Tibial nerve (tissue), 4 donors: ENCODE data around the gene SCUBE2. TPM values are rescaled to one million over a fixed set of nuclear protein-coding genes. Genes with fewer than 3 reads are reported as not detected.
A peak's percentile ranks its signal among the peaks of the same experiment; 100 is the strongest.

Experiments
- DNase-seq, 2 donors: peaks; one replicate each; pipeline ENCODE4 v3.0.0-alpha.2; 2019; ENCODE audit warnings: low spot score in 2 of 2
- H3K27ac ChIP-seq, 4 donors: fragments of 200-600 bp; sonication (generic) in 3 of 4; one replicate each; pipeline ENCODE4 v1.5.1; 2017 to 2019; ENCODE audit warnings: mild to moderate bottlenecking in 1 of 4
- H3K27me3 ChIP-seq, 2 donors: fragments of 200-600 bp; sonication (generic) in 1 of 2; one replicate each; pipeline versions ENCODE4 v1.5.1 to v1.6.0; 2017 to 2019
- H3K36me3 ChIP-seq, 3 donors: fragments of 200-600 bp; sonication (generic); one replicate each; pipeline ENCODE4 v1.5.1; 2018 to 2019
- H3K4me1 ChIP-seq, 4 donors: fragments of 200-600 bp; sonication (generic) in 3 of 4; one replicate each; pipeline ENCODE4 v1.5.1; 2017 to 2019
- H3K4me3 ChIP-seq, 4 donors: fragments of 200-600 bp; sonication (generic) in 3 of 4; one replicate each; pipeline ENCODE4 v1.5.1; 2017 to 2019; ENCODE audit warnings: mild to moderate bottlenecking in 1 of 4, moderate library complexity in 1 of 4
- H3K9me3 ChIP-seq, 4 donors: fragments of 200-600 bp; sonication (generic) in 3 of 4; one replicate each; pipeline ENCODE4 v1.5.1; 2017 to 2019
- EP300 ChIP-seq, 2 donors: sonication (generic); formaldehyde crosslinking; IDR thresholded peaks; one replicate each; pipeline ENCODE4 v1.6.1; 2017; ENCODE audit warnings: antibody characterized with exemption in 2 of 2, mild to moderate bottlenecking in 1 of 2
- POLR2A ChIP-seq, 2 donors: fragments of 450-650 bp; IDR thresholded peaks; one replicate each; pipeline ENCODE4 v1.6.1; 2017; ENCODE audit warnings: antibody characterized with exemption in 2 of 2, mild to moderate bottlenecking in 2 of 2, moderate library complexity in 2 of 2
- WGBS, 2 donors: methylation state at CpG; one replicate each; pipeline ENCODE4 v1.1.5; 2018; 5-methylcytosine and 5-hydroxymethylcytosine counted together
- total RNA-seq, 4 donors: library from RNA; depleted of rRNA; stranded (reverse); fragments of >200 nt; gene quantifications; one replicate each; pipeline ENCODE4 v1.1.0, GENCODE V29; 2016
- TF ChIP-seq, protein P1 (sequence below), 5 experiments: fragments of 200-600 bp in 3 of 5; fragments of 450-650 bp in 2 of 5; sonication (generic) in 3 of 5; IDR thresholded peaks; one replicate each; pipeline ENCODE4 v1.5.1; 2016 to 2019; ENCODE audit warnings: antibody characterized with exemption in 5 of 5, mild to moderate bottlenecking in 3 of 5, moderate library complexity in 2 of 5

The SCUBE2 gene
- total RNA-seq, 4 donors from 2014 or later, result 3.1 to 12.6 (median 4.7) TPM

DNA sequence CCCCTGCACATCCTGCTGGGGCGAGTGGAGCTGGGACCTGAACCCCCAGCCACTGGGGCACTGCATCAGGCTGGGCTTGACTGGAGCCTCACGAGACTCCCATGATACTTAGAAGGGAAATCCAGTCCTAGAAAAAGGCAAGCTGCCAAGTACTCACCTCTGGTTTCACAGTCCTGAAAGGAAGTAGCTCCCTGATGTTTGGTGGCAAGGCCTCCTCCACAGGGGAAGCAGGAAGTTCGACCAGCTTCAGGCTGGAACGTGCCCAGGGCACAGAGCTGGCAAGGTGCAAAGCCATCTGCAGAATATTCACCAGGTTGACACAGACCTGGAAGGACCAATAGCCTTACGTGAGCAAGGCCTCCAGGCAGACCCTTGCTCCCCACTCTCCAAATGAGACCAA lies 60.8 kb downstream of the SCUBE2 start:
- WGBS, 2 donors, result 78 to 90% methylated on average over 5 of the region's 5 CpGs
- Histone ChIP-seq H3K9me3 (no peaks in the 10 kb centered on the region), H3K4me1 (peaks cover 0 to 13% (median 0%) of the 10 kb centered on the region in 4 donors), H3K27me3 (no peaks in the 10 kb centered on the region), H3K4me3 (no peak overlapping the region), H3K27ac (no peak overlapping the region), H3K36me3 (no peaks in the 10 kb centered on the region)
- no peak for DNase-seq
- TF ChIP-seq, protein P1, sequence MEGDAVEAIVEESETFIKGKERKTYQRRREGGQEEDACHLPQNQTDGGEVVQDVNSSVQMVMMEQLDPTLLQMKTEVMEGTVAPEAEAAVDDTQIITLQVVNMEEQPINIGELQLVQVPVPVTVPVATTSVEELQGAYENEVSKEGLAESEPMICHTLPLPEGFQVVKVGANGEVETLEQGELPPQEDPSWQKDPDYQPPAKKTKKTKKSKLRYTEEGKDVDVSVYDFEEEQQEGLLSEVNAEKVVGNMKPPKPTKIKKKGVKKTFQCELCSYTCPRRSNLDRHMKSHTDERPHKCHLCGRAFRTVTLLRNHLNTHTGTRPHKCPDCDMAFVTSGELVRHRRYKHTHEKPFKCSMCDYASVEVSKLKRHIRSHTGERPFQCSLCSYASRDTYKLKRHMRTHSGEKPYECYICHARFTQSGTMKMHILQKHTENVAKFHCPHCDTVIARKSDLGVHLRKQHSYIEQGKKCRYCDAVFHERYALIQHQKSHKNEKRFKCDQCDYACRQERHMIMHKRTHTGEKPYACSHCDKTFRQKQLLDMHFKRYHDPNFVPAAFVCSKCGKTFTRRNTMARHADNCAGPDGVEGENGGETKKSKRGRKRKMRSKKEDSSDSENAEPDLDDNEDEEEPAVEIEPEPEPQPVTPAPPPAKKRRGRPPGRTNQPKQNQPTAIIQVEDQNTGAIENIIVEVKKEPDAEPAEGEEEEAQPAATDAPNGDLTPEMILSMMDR (IDR thresholded peaks at IDR 0.05), result no peak
- TF ChIP-seq EP300 (IDR thresholded peaks at IDR 0.05) (no peak), POLR2A (IDR thresholded peaks at IDR 0.05) (no peak)

DNA sequence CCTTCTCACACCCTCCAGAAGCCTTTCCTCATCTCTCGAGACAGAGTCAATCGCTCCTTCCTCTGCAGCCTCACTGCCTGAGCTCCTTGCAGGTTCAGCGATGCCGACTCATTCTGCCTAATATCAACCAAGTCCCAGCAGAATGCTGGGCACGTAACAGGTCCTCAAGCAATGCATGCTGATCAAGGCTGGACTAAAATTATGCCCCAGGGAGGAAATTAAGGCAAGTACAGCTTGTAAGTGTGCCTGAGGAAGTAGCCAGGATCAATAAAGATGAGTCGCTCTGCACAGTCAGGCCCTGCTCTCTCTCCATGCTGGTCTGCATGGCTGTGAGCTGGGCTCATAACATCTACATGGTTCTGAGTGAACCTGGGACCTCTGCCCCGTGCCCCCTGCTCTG lies 62.0 kb downstream of the SCUBE2 start:
- peaks cover 0 to 13% (median 0%) of the 10 kb centered on the region in 4 donors for H3K4me1 ChIP-seq
- H3K27ac ChIP-seq, result no peak overlapping the region
- no peaks in the 10 kb centered on the region for H3K27me3 ChIP-seq
- H3K9me3 ChIP-seq, result no peaks in the 10 kb centered on the region
- WGBS, 2 donors, result 72 to 75% methylated on average over 7 of the region's 7 CpGs
- no peaks in the 10 kb centered on the region for H3K36me3 ChIP-seq
- H3K4me3 ChIP-seq, result no peak overlapping the region
- TF ChIP-seq POLR2A (IDR thresholded peaks at IDR 0.05), result no peak
- TF ChIP-seq, protein P1 (IDR thresholded peaks at IDR 0.05), result no peak
- no peak for TF ChIP-seq EP300 (IDR thresholded peaks at IDR 0.05)
- no peak for DNase-seq

DNA sequence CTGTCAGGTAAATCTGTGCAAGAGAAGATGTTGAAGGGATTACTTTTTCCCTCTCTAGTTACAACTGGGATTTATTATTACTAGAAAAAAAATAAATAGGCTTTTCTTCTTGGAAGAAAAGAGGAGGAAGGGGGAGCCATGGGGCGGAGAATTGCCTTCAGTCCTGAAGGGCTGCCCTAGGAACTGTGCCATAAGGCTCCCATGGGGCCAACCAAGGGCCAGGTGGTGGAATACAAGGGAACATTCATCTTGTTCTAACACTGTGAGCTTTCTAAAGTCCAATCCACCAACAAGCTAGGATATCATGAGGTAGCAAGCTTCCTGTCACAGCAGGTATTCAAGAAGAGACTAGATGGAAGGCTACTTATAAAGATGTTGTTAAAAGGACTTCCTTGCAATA lies 62.8 kb downstream of the SCUBE2 start:
- TF ChIP-seq, protein P1 (IDR thresholded peaks at IDR 0.05), result no peak
- TF ChIP-seq EP300 (IDR thresholded peaks at IDR 0.05) (no peak), POLR2A (IDR thresholded peaks at IDR 0.05) (no peak)
- Histone ChIP-seq H3K27ac (no peak overlapping the region), H3K9me3 (no peaks in the 10 kb centered on the region), H3K27me3 (no peaks in the 10 kb centered on the region), H3K4me3 (no peak overlapping the region), H3K36me3 (no peaks in the 10 kb centered on the region), H3K4me1 (peaks cover 0 to 13% (median 0%) of the 10 kb centered on the region in 4 donors)
- peak in 1 of 2 donors; percentile 43 for DNase-seq
- 30 to 65% methylated on average over 1 of the region's 1 CpG for WGBS, 2 donors

DNA sequence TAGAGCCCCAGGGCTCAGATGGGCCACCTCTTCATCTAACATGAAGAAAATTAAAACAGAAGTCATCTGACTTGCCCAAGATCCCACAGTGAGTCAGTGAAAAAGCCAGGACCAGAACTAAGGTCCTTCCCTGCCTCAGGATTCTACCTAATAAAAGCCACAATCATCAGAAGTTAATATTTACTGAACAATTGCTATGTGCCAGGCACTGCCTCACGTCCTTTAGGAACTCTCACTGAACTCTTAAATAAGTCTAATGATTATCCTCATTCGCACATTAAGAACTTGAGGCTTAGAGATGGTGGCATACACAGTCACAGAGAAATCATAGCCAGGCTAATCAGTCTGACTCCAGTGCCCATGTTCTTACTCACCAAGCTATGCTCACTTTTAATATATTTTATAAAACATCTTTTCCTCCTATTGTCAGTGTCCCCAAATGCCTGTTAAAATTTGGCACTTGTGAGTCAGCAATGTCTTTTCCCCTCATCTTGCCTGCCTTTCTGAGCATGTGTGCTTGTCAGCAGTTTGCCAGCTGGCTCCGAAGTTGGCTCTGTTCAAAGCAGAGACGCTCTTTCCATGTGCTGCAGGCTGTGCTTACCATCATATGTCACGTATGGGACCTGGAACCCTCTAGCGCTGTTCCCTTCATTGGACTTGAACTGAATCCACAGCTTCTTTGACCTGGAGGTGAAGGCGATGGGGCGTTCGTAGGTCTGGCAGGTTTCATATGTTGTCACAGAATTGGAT lies 66.1 kb downstream of the SCUBE2 start:
- Histone ChIP-seq H3K27me3 (no peaks in the 10 kb centered on the region), H3K9me3 (no peaks in the 10 kb centered on the region), H3K4me3 (no peak overlapping the region), H3K36me3 (no peaks in the 10 kb centered on the region), H3K4me1 (peaks cover 0 to 28% (median 0%) of the 10 kb centered on the region in 4 donors), H3K27ac (no peak overlapping the region)
- TF ChIP-seq POLR2A (IDR thresholded peaks at IDR 0.05) (no peak), EP300 (IDR thresholded peaks at IDR 0.05) (no peak)
- TF ChIP-seq, protein P1 (IDR thresholded peaks at IDR 0.05), result no peak
- DNase-seq, result no peak
- 95 to 97% methylated on average over 9 of the region's 9 CpGs for WGBS, 2 donors

DNA sequence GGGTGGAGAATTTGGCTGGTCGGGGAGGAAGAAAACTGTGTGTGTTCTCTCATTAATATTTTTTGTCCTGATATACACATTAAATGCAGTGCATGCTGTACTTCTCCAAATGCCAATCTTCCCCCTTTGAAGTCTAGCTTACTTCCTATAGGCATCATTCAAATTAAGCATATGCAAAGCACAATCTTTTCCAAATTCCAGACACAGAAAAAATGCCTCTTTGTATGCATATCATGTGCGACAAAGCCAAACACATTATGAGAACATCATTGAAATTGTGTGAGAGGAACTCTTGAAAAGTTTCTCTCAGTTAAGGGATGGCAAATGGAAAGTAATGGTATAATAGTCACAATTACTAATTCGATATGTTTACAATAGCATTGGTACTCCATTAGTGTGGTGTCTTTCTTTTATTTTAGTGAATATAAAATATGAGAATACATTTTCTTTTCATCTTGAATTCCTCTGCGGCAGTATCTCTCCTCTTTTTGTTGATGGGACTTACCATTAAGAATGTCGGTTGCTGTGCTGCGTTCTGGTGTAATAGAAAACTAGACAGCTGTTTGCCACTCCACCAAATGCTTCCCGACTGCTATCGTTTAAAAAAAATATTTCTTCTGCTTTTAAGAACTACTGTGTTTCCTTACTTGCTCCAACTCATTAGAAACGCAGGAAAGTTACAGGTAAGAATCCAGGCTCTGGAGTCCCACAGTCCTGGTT lies 68.3 kb downstream of the SCUBE2 start:
- Histone ChIP-seq H3K27ac (no peak overlapping the region), H3K27me3 (no peaks in the 10 kb centered on the region), H3K36me3 (no peaks in the 10 kb centered on the region), H3K4me3 (no peak overlapping the region), H3K9me3 (no peaks in the 10 kb centered on the region), H3K4me1 (peaks cover 0 to 15% (median 0%) of the 10 kb centered on the region in 4 donors)
- WGBS, 2 donors, result 80 to 87% methylated on average over 9 of the region's 9 CpGs
- DNase-seq, result no peak
- TF ChIP-seq, protein P1 (IDR thresholded peaks at IDR 0.05), result no peak
- TF ChIP-seq POLR2A (IDR thresholded peaks at IDR 0.05) (no peak), EP300 (IDR thresholded peaks at IDR 0.05) (no peak)
